ENCODE results near the gene TTC22.

DNA sequence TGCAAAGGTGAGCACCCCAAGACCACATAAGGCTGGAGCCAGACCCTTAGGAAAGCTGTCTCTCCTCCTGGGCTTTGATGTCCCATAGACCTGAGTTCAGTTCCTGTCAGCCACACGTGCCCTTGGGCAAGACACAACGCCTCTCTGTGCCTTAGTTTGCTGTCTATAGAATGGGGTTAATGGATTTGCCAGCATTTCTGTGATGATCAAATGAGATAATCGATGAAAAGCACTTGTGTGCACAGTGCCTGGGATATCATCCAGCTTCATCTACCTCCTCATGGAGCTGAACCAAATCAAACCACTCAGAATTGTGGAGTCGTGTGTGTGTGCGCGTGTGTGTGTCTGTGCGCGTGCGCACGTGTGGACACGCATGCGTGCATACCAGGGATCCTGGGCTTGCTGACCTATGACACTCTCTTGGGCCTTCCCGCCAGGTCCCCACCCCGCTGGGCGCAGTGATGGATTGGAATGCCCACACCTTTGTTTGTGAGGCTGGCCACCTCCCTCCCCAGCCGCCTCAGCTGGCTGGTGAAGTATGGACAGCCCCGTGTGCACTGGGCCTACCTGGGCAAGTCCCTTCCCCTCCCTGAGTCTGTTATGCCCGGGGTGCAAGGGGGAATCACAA, 5.2 kb downstream of the TTC22 start:
- TF ChIP-seq, protein P1, sequence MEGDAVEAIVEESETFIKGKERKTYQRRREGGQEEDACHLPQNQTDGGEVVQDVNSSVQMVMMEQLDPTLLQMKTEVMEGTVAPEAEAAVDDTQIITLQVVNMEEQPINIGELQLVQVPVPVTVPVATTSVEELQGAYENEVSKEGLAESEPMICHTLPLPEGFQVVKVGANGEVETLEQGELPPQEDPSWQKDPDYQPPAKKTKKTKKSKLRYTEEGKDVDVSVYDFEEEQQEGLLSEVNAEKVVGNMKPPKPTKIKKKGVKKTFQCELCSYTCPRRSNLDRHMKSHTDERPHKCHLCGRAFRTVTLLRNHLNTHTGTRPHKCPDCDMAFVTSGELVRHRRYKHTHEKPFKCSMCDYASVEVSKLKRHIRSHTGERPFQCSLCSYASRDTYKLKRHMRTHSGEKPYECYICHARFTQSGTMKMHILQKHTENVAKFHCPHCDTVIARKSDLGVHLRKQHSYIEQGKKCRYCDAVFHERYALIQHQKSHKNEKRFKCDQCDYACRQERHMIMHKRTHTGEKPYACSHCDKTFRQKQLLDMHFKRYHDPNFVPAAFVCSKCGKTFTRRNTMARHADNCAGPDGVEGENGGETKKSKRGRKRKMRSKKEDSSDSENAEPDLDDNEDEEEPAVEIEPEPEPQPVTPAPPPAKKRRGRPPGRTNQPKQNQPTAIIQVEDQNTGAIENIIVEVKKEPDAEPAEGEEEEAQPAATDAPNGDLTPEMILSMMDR (conservative IDR thresholded peaks at IDR 0.05; ENCODE audit: low read depth, low read length): no peak
- TF ChIP-seq MAZ (IDR thresholded peaks at IDR 0.05; ENCODE audit: borderline replicate concordance, low read depth, low read length) (no peak), RFX5 (IDR thresholded peaks at IDR 0.05; ENCODE audit: low read depth, low read length) (no peak), POLR2A (IDR thresholded peaks at IDR 0.05; ENCODE audit: low read depth, low read length) (no peak), CEBPB (IDR thresholded peaks at IDR 0.05; ENCODE audit: low read depth, low read length) (no peak), RAD21 (IDR thresholded peaks at IDR 0.05; ENCODE audit: low read length) (no peak)
- TF ChIP-seq, protein P2, sequence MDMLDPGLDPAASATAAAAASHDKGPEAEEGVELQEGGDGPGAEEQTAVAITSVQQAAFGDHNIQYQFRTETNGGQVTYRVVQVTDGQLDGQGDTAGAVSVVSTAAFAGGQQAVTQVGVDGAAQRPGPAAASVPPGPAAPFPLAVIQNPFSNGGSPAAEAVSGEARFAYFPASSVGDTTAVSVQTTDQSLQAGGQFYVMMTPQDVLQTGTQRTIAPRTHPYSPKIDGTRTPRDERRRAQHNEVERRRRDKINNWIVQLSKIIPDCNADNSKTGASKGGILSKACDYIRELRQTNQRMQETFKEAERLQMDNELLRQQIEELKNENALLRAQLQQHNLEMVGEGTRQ (IDR thresholded peaks at IDR 0.05; ENCODE audit: low read depth, low read length): no peak

Data from IMR-90 (cell line).